Globus pallidus (tissue), 1 donor: Measurements from ENCODE around the gene RPP14.

ENCODE experiments used
- DNase-seq: peaks from one replicate; pipeline ENCODE4 v3.0.0-alpha.2; 2015; ENCODE audit warnings: low spot score

RPP14 gene

DNA sequence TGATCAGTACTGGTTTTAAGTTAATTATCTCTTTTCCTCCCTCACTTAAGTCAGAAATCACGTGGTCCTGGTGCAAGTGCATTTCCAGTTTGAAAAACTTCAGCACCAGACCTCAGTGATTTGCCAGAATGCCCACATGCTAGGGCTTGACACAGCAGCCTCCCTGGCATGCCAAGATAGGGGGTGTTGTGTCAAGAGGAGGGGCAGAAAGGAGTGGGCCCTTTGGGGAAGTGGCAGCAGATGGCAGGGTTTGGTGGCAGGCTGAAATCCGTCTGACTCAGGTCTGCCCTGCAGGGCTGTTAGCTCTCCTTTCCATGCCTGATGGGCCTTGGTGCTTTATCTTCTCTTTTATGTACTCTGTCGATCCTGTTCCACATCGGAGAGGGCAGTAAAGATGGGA lies 50.0 kb downstream of the RPP14 start:
- DNase-seq, result no peak

DNA sequence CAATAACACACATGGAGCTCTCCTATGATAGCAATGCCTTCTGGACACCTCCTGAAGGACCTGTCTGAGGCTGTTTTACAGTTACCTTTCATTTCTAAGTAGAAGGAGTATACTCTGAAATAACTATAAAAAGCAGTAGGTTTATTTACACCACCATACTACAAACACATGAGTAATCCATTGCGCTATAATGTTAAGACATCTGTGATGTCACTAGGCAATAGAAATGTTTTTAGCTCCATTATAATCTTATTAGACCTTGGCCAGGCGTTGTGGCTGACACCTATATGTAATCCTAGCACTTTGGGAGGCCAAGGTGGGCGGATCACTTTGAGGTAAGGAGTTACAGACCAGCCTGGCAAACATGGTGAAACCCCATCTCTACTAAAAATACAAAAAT lies 51.4 kb downstream of the RPP14 start:
- no peak for DNase-seq

DNA sequence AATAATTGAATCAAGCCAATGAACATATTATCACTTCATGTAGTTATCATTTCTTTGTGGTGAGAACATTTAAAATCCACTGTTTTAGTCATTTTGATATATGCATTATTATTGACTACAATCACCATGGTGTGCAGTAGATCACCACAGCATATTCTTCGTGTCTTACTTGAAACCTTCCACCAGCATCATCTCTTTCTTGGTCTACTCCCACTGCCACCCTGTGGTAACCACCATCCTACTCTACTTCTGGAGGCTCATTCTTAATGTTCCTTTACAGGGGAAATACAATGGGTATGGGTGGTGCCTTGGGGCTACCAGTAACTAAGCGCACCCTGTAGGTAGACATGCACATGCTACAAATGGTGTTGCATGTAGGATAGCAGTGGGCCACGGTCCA lies 52.0 kb downstream of the RPP14 start:
- no peak for DNase-seq

DNA sequence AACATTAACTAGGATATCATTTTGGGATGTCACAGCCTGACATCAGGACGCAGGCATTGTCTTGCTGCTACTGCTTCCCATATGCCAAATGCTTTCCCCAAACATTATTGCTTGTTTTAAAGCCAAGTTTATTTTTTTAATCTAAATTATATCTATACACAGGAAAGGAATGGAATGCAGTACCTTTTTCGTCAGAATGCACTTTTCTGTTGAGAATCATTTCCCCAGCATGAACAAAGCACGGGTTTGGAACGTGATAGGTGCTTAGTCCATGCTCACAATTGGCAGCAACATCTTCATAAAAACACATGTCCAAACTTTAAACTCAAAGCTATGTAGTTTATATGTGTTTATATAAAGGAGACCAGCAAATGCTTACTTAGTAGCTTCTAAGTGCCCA lies 52.8 kb downstream of the RPP14 start:
- no peak for DNase-seq

DNA sequence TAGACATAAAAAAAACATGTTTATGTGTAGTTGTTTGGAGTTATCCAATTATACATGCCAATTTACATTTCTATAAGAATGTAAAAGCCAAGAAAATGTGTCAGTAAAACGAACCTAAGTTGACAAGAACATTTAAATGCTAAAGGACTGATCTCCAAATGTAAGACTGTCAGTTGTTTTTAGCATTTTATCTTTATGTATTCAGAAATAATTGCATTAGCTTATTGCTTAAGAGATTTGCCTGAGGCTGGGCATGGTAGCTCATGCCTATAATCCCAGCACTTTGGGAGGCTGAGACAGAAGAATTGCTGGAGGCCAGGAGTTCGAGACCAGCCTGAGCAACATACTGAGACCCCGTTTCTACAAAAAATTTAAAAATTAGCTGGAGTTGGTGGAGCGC lies 53.6 kb downstream of the RPP14 start:
- DNase-seq, result no peak

DNA sequence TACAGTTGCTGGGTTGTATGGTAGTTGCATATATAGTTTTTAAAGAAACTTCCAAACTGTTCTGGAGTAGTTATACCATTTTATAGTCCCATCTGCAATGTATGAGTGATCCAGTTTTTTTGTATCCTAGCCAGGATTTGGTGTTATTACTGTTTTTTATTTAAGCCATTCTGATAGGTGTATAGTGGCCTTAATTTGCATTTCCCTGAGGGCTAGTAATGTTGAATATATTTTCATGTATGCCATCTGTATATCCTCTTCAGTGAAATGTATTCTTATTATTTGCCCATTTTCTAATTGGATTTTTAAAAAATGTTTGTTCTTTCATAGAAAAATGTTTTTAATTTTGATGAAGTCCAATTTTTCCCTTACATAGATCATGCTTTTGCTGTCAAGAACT lies 55.8 kb downstream of the RPP14 start:
- no peak for DNase-seq

DNA sequence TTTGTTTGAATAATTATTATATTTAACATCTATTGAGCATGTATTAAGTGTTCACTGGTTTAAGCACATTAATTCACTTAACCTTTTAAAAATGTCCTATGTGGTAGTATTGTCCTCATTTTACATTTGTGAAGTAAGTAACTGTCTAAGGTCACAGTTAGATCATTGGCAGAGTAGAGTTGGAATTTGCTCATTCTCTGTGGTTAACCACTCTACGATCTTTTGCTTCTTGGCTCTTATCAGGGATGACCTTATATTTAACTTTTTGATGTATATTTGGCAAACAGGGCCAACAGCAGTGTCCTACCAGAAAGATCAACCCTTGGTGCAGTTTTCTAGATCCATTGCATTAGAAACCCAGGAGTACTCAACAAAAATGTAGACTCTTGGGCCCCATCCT lies 60.7 kb downstream of the RPP14 start:
- no peak for DNase-seq

DNA sequence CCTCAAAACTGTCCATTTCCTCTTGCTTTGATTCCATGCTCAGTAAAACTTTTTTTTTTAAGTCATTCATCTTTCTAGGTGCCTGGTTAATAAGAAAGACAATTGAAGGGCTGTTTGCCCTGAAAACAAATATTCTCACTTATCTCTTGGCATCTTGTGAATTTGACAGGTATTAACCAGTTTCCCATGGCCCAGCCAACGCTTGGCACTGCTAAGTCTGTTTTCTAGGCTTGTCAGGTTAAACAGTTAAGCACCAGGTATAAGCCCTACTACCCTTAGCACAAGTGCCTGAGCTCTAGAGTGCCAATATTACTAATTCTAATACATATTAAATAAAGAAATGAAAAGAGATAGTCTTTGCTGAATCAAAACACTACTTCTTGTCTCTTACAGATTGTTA lies 63.0 kb downstream of the RPP14 start:
- DNase-seq, result no peak
